GM20000 (cell line): Measurements from ENCODE around the gene KIAA0586.

Experiments used
- DNase-seq: peaks from one replicate; pipeline ENCODE4 v3.0.0; 2012; ENCODE audit warnings: low spot score
- CTCF ChIP-seq: IDR thresholded peaks from 2 replicates; pipeline ENCODE4 v1.5.1; 2012; ENCODE audit warnings: mild to moderate bottlenecking, control low read depth; ENCODE audit errors: extremely low read depth, missing control alignments

KIAA0586 gene

GRCh38 chr14:58598028-58598803 lies 170.7 kb downstream of the KIAA0586 start:
- no peak for DNase-seq
- no peak for TF ChIP-seq CTCF

GRCh38 chr14:58598804-58599525 lies 171.4 kb downstream of the KIAA0586 start:
- no peak for TF ChIP-seq CTCF
- DNase-seq: no peak

- no peak for DNase-seq
- TF ChIP-seq CTCF: no peak
Measured at GRCh38 chr14:58599707-58600106, 172.2 kb downstream of the KIAA0586 start.
